AG04449 (cell line): ENCODE results near the gene IRF3.

ENCODE experiments used
- CTCF ChIA-PET: fragments of 350-600 bp; formaldehyde crosslinking; extraction: SDS; loops from one replicate; lab custom pipeline; 2021; ENCODE audit warnings: antibody characterized with exemption; lab: Yijun Ruan, JAX
- POLR2A ChIA-PET: fragments of 400-600, 350-600 bp; formaldehyde crosslinking; extraction: SDS; loops from one replicate; lab custom pipeline; 2020; ENCODE audit warnings: antibody characterized with exemption, inconsistent platforms; lab: Yijun Ruan, JAX
- DNase-seq: peaks from one replicate; pipeline ENCODE4 v3.0.0-alpha.2; 2010; ENCODE audit warnings: low read depth, low spot score
- H3K4me3 ChIP-seq: 2 replicates; pipeline ENCODE4 v1.5.1; 2011; ENCODE audit warnings: low read depth, mild to moderate bottlenecking, control low read depth, low read length
- CTCF ChIP-seq: IDR thresholded peaks from one replicate; pipeline ENCODE4 v1.5.1; 2011; ENCODE audit warnings: mild to moderate bottlenecking, moderate library complexity, low read length, control low read depth, inconsistent platforms; ENCODE audit not compliant: insufficient read depth; ENCODE audit errors: missing control alignments

Gene IRF3

GRCh38 chr19:49692147-49692506, 26.5 kb upstream of the IRF3 start:
- CTCF ChIA-PET, result interaction anchor here (0.9 to 4.2 kb wide), 5 partner anchors 11 to 26 kb away, joined by 3 to 27 read pairs (median 8); no protein-coding TSS in a partner anchor
- peak overlapping the region; percentile 64 for H3K4me3 ChIP-seq
- TF ChIP-seq CTCF, result no peak
- POLR2A ChIA-PET, result no interaction called here
- no peak for DNase-seq

GRCh38 chr19:49691243-49692146, 25.8 kb upstream of the IRF3 start:
- ChIA-PET POLR2A (no interaction called here), CTCF (interaction anchor here (0.9 to 5.5 kb wide), 7 partner anchors 11 to 26 kb away, joined by 3 to 39 read pairs (median 3); partner anchors contain the start of gene PRMT1)
- DNase-seq, result no peak
- peak overlapping the region; percentile 64 for H3K4me3 ChIP-seq
- TF ChIP-seq CTCF, result no peak

GRCh38 chr19:49690656-49691242, 25.1 kb upstream of the IRF3 start, which contains the start of gene CPT1C:
Gene CPT1C, plus strand, starts transcription at chr19:49691116. Its CDS starts 1,137 bp downstream, at chr19:49692253.
- ChIA-PET POLR2A (no interaction called here), CTCF (interaction anchor here (1.1 to 5.5 kb wide), 4 partner anchors 10 to 19 kb away, joined by 3 to 39 read pairs (median 15); partner anchors contain the start of gene PRMT1)

GRCh38 chr19:49690079-49690655, 24.5 kb upstream of the IRF3 start:
- no peak for DNase-seq
- no peak for TF ChIP-seq CTCF
- peak overlapping the region; percentile 64 for H3K4me3 ChIP-seq
- ChIA-PET CTCF (interaction anchor here (1.1 to 5.5 kb wide), 5 partner anchors 9 to 121 kb away, joined by 3 to 39 read pairs (median 3); partner anchors contain the start of gene PRMT1), POLR2A (no interaction called here)

More at GRCh38 chr19:49690656-49691242, 25.1 kb upstream of the IRF3 start, which contains the start of gene CPT1C:
- H3K4me3 ChIP-seq, result peak within 1 kb of the TSS; percentile 64
- TF ChIP-seq CTCF, result no peak
- DNase-seq, result no peak

- ChIA-PET CTCF (interaction anchor here (0.7 to 5.5 kb wide), 6 partner anchors 8 to 120 kb away, joined by 3 to 39 read pairs (median 4); partner anchors contain the start of gene PRMT1), POLR2A (no interaction called here)
- DNase-seq, result no peak
- H3K4me3 ChIP-seq, result peak within 1 kb of the TSS; percentile 64
- peak; percentile 70 for TF ChIP-seq CTCF
Observed at GRCh38 chr19:49689133-49690078, 23.7 kb upstream of the IRF3 start, which contains the start of gene ADM5. Gene ADM5, plus strand, starts transcription at chr19:49689594. Its CDS starts 244 bp downstream, at chr19:49689838.
